SK-N-MC (cell line): ENCODE data around the gene SGMS2.

Experiments
- EZH2 ChIP-seq: fragments of 200-600 bp; sonication (generic); IDR thresholded peaks from one replicate; pipeline ENCODE4 v1.6.1; 2017; ENCODE audit warnings: antibody characterized with exemption
- POLR2AphosphoS5 ChIP-seq: IDR thresholded peaks from 2 replicates; pipeline ENCODE4 v1.6.1; 2012; ENCODE audit warnings: mild to moderate bottlenecking, low read depth, low read length, borderline replicate concordance

DNA sequence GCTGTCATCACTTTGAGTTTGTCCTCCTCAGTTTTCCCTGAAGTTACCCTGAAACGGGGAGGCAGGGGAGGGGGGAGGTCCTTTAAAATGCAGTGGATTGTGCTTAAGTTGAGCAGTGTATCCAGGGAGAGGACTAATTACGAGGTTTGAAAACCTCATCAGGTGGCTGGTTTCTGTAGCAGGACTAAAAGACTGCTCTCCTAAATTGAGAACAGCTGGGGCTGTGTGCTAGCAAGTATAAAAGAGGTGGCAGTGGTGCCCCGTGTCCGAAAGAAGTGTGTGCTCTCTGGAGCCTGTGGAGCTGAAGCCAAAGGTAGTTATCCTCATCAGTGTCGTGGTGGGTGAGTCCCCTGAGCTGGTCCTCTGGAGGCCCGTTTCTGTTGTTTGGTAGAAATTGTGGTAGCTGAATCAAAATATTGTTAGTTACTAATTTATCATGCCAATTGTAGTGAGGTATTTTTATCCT is 69.4 kb downstream of the SGMS2 start:
- no peak for TF ChIP-seq EZH2
- no peak for TF ChIP-seq POLR2AphosphoS5
